HG02642 (cell line): ENCODE results near the gene GPR39.
"Not testable (repeated sequence)": the region's sequence is repeated elsewhere in the genome, so short reads cannot be mapped to it uniquely, and the experiment has no call there.

ENCODE experiments used
- ATAC-seq: cut with Tn5 transposase; IDR thresholded peaks from one replicate; pipeline ENCODE4 v1.9.1; 2021; ENCODE audit warnings: mild to moderate bottlenecking; ENCODE audit not compliant: unreplicated experiment, poor library complexity

GPR39 gene

DNA sequence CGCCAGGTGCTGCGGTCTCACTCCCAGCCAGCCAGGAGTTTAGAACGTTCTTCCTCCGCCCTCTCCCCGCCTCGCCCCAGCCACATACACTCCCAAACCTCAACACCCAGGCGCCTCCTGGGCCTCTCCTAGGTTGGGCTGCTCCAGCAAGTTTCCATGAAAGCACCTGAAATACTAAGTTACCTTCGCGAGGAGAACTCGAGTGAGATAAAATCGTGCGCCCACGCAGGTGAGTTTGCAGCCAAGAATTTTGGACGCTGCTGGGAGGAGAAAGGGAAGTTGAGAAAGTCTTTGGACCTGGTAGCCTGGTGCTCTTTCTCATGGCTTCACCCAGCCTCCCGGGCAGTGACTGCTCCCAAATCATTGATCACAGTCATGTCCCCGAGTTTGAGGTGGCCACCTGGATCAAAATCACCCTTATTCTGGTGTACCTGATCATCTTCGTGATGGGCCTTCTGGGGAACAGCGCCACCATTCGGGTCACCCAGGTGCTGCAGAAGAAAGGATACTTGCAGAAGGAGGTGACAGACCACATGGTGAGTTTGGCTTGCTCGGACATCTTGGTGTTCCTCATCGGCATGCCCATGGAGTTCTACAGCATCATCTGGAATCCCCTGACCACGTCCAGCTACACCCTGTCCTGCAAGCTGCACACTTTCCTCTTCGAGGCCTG lies at the start of gene GPR39:
GPR39 (plus strand) TSS at position 83 of the 673 bp plus-strand sequence.
- no peak for ATAC-seq

DNA sequence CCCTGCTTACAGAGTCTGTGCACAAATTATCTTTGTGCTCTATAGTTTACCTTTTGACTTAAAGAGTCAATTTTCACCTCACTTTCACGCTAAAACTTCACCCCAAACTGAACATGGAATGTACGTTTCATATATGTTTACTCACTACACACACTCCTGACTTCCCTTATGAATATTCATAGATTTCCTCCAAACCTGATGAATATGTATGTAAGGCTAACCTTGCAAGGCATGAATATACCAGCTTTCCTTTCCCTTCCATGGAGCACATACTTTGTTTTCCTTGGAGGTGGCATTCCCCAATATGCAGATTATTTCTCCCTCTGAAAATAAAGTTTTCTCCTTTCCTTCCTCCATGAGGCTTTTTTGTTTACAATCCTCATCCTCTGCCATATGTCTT lies 48.4 kb upstream of the GPR39 start:
- no peak for ATAC-seq

DNA sequence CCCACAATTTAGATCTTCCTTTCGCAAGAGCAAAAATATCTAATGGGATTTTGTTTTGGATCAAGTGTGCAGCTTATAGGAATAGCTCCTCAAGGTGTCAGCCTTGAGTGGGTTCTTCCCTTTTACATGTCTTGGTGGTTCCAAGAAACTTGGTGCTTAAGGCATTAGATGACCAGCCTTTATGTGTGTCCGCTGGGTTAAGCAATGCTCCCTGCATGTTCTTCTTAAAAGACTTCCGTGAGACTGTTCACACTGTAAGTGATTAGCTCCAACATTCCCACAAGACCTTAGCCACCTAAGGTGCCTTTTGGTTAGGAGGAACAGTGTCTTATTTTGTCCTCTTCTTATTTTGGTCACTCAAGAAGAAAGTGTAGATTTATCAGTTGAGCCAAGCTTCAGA lies 44.3 kb upstream of the GPR39 start:
- no peak for ATAC-seq

DNA sequence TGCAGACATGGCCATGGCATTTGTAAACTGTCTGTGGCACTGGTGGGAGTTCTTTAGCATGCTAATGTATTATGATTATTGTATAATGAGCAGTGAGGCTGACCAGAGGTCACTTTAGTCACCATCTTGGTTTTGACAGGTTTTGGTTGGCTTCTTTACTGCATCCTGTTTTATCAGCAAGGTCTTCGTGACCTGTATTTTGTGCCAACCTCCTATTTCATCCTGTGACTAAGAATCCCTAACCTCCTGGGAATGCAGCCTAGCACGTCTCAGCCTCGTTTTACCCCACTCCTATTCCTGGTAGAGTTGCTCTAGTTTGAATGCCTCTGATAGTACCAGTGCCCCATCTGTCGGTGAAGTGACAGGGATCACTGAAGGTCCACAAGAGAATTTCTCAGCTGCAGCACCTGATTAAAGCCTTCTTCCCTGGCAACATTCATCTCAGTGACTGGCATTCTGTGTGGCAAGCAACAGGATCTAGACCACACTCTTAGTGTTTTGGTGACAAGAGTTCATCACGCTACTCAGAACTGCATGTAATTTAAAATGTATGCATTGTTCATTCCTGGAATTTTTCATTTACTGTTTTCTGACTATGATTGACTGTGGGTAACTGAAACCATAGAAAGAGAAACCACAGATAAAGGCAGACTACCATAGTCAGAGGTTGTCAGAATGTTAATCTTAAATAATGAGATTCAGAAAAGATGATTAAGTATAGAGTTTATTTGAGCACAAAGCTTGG lies 43.0 kb upstream of the GPR39 start:
- no peak for ATAC-seq

DNA sequence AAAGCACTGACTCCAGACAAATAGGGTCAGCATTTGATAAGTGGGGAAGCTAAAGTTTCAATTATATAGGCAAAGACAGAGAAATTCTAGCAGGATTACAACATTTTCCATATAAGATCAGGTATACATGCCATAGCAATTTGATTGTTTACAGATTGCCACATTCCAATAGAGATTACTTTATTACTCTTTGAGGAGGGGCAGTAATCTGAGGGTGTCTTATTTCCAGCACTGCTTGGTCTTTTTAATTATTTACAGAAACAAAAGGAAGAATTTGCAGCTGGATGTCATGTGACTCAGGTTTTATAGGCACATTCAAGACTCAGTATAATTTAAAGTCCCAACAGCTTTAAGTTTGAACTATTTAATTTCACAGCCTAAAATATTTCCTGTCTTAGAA lies 42.5 kb upstream of the GPR39 start:
- no peak for ATAC-seq

DNA sequence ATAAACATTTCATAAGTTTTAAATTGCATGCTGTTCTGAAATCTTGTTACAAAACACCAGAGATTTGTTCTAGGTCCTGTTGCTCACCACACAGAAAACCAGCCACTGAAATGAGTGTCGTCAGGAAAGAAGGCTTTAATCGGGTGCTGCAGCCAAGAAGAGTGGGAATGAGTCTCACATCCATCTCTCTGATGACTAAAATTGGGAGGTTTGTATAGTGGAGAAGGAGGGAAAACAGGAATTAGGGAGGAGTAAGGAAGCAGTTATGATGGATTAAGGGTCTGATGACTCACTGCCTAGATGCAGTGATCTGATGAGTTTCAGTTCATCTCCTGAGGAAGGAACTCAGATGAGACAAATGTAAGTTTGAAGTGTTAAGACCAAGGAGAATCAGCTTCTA lies 42.1 kb upstream of the GPR39 start:
- ATAC-seq: no peak

DNA sequence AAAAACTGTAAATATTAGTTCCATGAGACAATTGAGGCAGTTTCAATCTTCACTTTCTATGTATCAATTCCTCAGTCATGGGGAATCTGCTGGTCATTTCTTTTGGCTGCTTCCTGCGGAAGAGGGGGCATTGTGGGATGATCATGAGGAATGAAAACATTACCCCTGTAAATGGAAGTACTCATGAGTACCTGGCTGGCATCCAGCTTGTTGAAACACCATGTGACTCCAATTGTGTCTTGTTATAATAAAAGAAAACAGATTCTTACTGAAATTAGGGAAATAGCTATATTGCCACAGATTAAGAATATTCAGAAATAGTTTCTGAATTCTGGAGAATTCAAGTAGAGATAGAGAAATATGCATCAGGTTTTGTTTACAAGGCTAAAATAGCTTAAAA lies 41.6 kb upstream of the GPR39 start:
- ATAC-seq: no peak

DNA sequence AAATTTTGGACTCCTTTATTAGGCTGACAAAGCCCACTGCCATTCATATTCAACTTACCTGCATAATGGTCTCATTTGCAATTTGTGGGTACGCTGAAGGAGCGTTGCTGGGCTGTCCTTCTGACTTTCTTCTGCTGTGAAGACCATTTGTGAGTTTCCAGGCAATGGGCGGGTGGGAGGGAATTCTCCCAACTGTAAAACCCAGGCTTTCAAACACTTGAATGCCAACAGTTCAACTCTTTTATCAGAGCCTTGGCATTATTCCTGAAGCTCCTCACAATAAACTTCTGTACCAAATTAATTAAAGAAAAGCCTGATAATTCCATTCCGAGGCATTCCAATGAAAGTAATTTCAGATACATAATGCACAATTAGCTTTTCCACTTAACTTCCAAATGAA lies 35.2 kb upstream of the GPR39 start:
- ATAC-seq: no peak

DNA sequence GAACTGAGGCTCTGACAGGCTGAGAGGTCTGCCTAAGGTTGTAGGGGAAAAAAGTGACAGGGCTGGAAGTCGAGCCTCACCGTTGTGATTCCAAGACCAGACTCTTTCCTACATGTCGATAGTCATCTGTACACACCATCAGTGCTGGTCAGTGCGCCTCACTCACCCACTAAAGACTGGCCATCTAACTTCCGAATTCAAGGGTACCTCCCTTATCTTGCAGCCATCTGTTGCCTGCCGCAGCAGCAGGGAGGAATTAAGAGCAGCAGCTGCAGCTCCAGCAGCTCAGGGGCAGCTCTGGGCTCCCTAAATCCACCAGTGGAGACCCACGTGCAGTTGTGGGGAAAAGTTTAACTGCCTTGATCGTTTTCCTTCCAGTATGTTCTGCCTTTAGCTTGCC lies 32.6 kb upstream of the GPR39 start:
- no peak for ATAC-seq

DNA sequence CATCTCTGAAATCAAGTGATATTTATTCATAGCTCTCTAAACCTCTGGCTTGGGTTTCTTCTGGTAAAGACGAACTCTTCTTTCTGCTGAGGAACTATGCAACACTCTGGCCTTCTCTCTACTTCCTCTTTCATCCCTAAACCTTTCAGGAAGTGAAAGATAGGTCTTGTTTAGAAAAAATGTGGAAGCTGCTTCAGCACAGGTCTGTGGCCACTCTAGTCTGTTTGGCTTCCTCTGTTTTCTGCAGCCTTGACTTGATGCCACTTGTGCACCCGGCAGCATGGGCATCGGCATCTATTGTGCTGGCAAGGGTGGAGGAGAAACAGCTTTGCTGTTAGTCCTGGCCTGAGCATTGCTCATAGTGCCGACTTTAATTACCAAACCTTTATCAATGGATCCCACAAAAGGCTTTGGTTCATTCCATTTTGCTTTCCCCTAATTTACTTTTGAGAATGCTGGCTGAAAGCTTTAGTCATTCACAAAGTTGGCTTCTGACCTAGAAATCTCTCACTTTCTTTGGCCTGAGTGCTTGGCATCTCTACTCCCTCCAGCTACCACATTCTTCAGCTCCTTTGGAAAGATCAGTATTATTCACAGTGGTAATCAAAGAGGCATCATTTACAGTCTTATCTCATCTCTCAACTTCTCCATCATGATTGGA lies 32.0 kb upstream of the GPR39 start:
- no peak for ATAC-seq

DNA sequence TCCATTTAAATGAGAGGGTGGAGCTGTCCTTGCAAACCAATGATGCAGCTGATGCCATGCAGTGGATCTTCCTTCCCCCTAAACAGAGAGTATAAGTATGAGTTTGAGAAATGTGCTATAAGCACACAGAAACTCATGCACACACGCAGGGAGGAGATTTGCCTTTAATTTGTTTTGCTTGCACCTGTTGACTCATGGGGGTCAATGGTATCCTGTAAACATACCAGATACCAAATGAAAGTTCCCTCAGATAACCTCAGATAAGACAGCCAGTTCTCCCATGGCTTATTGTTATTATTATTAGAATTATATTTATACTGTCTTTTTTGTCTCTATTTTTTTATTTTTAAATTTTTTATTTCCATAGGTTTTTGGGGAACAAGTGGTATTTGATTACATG lies 29.5 kb upstream of the GPR39 start:
- no peak for ATAC-seq

DNA sequence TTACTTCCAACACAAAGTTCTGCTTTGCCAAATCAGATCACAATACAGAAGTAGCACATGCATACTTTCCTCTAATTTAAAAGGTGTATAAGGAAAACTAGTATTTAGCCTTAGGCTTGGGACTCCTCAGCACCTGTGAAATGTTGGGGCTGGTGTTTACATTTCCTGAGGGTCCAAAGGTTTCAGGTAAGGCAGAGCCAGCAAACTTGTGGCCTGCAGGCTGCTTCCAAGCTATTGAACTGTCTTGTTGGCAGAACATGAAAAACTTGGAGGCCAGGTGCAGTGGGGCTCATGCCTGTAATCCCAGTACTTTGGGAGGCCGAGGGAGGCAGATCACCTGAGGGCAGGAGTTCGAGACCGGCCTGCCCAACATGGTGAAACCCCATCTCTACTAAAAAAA lies 26.5 kb upstream of the GPR39 start:
- ATAC-seq: no peak

DNA sequence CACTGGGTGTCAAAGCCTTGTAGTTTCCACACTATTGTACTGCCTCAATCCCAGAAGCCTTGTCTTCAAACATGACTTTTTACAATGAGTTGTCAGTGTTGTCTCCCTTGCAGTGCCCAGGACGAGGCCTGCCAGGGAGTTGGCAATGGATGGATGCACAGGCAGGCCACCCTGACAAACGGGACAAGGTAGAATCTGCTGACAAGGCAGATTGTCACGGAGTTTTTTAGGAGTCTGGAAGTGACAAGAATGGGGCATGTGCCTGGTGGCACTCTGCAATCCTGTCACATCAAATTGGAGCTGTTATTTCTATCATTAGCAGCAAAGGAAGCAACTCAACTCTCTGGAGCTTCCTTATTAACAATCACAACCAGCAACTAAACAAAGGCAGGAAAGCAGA lies 25.2 kb upstream of the GPR39 start:
- no peak for ATAC-seq

DNA sequence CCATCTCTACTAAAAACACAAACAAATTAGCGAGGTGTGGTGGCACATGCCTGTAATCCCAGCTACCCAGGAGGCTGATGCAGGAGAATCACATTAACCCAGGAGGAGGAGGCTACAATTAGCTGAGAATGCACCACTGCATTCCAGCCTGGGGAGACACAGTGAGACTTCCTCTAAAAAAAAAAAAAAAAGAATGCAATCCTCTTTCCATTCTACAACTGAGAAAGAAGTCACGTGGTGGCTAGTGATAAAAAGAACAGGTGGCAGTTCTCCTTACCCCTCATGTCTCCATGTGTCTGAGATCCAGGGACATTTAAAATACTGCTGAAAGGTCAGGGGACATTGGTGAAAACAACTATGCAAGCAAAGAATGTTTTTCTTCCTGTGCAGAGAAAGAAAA lies 24.4 kb upstream of the GPR39 start:
- no peak for ATAC-seq

DNA sequence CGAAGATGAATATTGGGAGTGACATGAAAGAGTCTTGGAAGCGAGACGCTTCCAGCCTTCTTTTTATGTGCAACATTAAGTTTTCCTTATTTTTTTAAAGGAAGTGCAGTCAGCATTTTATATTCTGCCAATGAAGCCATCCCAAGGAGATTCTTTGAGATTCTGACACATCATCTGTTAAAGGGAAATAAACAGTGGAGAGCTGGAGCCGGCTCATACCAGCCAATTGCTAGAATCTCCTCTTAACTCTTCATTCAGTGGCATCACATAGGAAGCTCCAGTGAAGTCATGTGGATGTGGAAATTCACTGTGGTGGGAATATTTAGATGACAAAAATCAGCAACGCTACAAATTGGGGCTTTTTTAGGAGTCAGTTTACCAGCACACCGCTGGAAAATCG lies 23.7 kb upstream of the GPR39 start:
- ATAC-seq: no peak

DNA sequence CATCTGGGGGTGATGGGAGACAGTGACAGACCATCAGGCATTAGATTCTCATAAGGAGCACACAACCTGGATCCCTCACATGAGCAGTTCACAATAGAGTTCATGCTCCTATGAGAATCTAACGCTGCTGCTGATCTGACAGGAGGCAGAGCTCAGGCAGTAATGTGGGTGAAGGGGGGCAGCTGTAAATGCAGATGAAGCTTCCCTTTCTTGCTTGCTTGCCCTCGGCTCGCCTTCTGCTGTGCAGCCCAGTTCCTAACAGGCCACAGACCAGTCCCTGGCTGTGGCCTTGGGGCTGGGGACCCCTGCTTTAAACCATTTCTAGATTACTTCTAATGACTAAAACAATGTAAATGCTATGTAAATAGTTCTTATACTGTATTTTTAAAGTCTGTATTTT lies 19.6 kb upstream of the GPR39 start:
- ATAC-seq: not testable (repeated sequence)

DNA sequence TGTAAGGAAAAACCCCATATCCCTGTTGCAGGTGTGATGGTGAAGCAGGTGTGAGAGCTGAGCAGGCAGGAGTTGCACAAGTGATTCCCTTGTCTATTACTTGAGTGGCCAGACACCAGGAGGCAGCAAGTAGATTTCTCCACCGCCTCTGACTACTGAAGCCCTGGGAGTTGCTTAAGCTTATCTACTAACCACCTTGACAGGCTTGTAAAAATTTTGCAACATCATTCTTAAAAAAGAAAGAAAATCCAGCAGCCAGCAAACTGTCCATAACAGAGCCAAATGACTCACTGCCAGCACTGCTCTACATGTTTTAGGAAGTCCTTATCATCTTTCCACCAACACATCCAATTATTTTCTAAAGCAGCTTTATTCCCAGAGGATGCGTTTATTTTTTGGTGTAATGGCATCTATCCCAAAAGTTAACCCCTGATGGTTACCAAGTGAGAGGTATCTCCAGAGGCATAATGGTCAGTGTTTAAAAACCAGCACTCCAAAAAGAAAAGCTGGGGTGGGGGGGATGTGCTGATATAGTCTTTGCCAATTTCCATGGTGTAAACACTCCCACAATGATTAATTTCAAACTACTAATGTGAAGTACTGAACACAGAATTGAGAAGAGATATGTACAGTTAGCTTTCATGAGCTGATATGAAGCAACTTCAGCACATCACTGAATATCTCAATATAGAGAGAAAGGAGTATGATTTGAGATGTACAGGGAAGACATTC lies 16.3 kb upstream of the GPR39 start:
- ATAC-seq: no peak

DNA sequence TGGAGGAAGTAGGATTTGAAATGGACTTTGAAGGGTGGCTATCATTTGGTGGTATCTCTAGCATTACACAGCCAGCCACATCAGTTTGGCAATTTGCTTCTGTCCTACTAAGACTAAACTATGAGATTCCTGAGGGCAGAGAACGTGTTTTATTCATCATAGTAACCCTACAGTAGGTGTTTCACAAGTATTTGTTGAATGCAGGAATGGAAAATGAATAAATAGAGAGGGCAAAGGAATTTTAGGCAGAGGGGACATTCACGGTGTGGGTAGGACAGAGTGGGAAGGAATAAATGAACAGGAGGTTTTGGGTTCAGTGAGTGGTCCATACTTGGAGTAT lies 15.7 kb upstream of the GPR39 start:
- ATAC-seq: no peak

DNA sequence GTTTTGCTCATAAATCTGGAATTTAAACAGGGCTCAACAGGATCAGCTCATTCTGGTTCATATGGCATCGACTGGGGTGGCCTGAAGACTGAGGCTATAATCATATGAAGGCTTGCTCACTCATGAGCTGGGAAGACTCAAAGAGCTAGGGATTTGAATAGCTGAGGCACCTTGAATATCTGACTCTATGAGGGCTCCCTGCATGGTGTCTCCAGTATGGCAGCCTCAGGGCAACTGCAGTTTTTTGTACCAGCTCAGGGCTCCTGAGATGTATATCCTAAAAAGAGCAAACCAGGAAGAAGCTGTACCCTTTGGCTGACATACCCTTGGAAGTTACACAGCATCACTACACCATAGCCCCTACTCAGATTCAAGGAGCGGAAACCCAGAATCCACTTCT lies 15.3 kb upstream of the GPR39 start:
- ATAC-seq: no peak

DNA sequence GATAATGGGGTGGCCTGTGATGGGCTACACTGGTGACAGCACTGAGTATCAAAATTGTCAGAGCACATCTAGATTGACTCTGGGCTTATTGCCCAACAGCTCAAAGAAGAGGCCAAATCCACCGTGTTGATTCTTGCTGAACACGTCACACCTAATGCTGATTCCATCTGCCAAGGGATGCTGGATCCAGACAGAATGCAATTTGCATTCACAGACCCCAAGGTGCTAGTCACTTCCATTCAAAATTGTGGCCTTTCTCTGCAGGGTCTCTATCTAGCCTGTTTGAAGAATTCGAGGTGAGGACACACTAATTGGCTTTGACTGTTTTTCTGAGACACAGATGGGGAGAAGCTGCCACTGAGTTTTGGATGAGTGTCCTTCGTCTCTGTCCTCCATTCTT lies 13.5 kb upstream of the GPR39 start:
- no peak for ATAC-seq

DNA sequence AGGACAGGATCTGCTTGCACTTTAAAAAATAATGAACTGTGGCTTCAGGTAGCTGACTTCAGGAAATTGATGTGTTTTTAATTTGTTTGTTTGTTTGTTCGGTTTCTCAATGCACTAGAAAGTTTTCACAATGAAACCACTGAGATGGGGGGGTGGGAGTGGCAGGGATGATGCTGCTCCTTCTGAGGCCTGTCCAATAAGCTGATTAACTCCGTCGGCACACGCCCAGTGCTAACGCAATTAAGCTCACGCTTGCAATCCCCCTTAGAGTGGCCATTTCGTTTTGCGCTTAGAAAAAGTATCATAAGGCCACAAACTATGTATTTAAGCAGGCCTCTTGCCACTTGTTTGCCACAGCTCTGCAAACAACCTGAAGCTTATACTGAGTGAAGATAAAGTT lies 12.5 kb upstream of the GPR39 start:
- no peak for ATAC-seq
